ENCODE results near the gene DMXL1. TPM values are rescaled to one million over a fixed set of nuclear protein-coding genes. Genes with fewer than 3 reads are reported as not detected.
A peak's percentile ranks its signal among the peaks of the same experiment; 100 is the strongest.

Gene DMXL1
- total and polyA plus RNA-seq, 2 experiments from 2014 or later, result 12.0 to 32.4 TPM

- Histone ChIP-seq H3K4me2 (ENCODE audit: unreplicated experiment) (no peak overlapping the region), H2AFZ (no peak overlapping the region), H4K20me1 (ENCODE audit: insufficient read depth) (no peaks in the 10 kb centered on the region), H3K4me3 (no peak overlapping the region), H3K9me3 (ENCODE audit: low read depth) (no peaks in the 10 kb centered on the region), H3K27ac (no peak overlapping the region), H3K4me1 (ENCODE audit: insufficient read depth) (peaks cover 31% of the 10 kb centered on the region), H3K36me3 (ENCODE audit: low read depth) (no peaks in the 10 kb centered on the region), H3K27me3 (replicated peaks; ENCODE audit: insufficient read depth) (no peaks in the 10 kb centered on the region), H3K9me2 (ENCODE audit: insufficient read depth) (no peaks in the 10 kb centered on the region), H3K9ac (no peak overlapping the region), H3F3A (ENCODE audit: insufficient read depth) (peaks cover 15% of the 10 kb centered on the region; the same call in 1 of the 2 replicates), H3K79me2 (ENCODE audit: insufficient read depth) (no peaks in the 10 kb centered on the region)
- in situ Hi-C loops (cut with MboI), result no loop called here
- WGBS, 2 experiments (ENCODE audit: low coverage in 1 of 2, low lambda C conversion rate in 2 of 2, missing lambda C conversion rate in 2 of 2), result 45 to 50% methylated on average over 2 of the region's 2 CpGs
- TF ChIP-seq EZH2 (IDR thresholded peaks at IDR 0.05; ENCODE audit: insufficient read depth, poor library complexity, severe bottlenecking) (no peak), EZH2phosphoT487 (IDR thresholded peaks at IDR 0.05; ENCODE audit: insufficient read depth, low read depth) (no peak)
- peak; percentile 47 for DNase-seq
Measured at GRCh38 chr5:119288379-119289033, 217.6 kb downstream of the DMXL1 start.

DNA sequence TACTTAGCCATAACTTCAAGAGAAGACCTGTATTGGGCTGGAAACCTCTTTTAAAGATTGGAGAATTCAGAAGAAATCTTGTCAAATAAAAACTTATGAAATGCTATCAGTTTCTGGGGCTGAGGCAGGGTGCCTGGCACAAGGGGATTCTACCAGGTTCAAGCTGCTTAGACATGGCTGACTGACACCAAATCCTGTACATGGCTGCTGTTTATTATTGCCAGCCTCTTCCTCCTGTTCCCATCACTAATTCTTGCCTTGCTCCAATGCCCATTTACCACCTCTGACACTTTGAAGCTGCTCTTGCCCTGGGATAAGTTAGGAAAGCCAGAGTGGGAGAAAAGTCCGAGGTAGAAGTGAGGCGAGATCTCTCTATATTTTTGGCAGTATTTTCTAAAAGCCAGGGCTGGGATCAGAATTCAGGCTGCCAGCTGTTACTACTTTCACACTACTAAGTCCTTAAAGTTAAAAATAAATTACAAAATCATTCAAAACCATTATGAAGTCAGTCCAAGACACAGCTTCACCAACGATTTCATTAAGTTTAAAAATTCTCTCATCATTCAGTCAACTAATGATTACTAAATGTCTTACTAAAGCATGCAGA is 218.7 kb downstream of the DMXL1 start:
- no peak overlapping the region for H3K27ac ChIP-seq
- in situ Hi-C loops (cut with MboI), result no loop called here
- no peak overlapping the region for H2AFZ ChIP-seq
- H3K79me2 ChIP-seq (ENCODE audit: insufficient read depth), result no peaks in the 10 kb centered on the region
- TF ChIP-seq EZH2 (IDR thresholded peaks at IDR 0.05; ENCODE audit: insufficient read depth, poor library complexity, severe bottlenecking), result no peak
- TF ChIP-seq EZH2phosphoT487 (IDR thresholded peaks at IDR 0.05; ENCODE audit: insufficient read depth, low read depth), result no peak
- H3K4me1 ChIP-seq (ENCODE audit: insufficient read depth), result peaks cover 31% of the 10 kb centered on the region
- H3K9me3 ChIP-seq (ENCODE audit: low read depth), result no peaks in the 10 kb centered on the region
- H3K36me3 ChIP-seq (ENCODE audit: low read depth), result no peaks in the 10 kb centered on the region
- 49 to 55% methylated on average over 3 of the region's 3 CpGs for WGBS, 2 experiments (ENCODE audit: low coverage in 1 of 2, low lambda C conversion rate in 2 of 2, missing lambda C conversion rate in 2 of 2)
- no peak overlapping the region for H3K4me3 ChIP-seq
- no peaks in the 10 kb centered on the region for H4K20me1 ChIP-seq (ENCODE audit: insufficient read depth)
- H3K9ac ChIP-seq, result no peak overlapping the region
- peaks cover 15% of the 10 kb centered on the region; the same call in 1 of the 2 replicates for H3F3A ChIP-seq (ENCODE audit: insufficient read depth)
- no peaks in the 10 kb centered on the region for H3K27me3 ChIP-seq (replicated peaks; ENCODE audit: insufficient read depth)
- H3K4me2 ChIP-seq (ENCODE audit: unreplicated experiment), result no peak overlapping the region
- no peaks in the 10 kb centered on the region for H3K9me2 ChIP-seq (ENCODE audit: insufficient read depth)
- DNase-seq, result no peak

- Histone ChIP-seq H3K9ac (no peak overlapping the region), H3K4me2 (ENCODE audit: unreplicated experiment) (no peak overlapping the region), H4K20me1 (ENCODE audit: insufficient read depth) (no peaks in the 10 kb centered on the region), H3K9me3 (ENCODE audit: low read depth) (no peaks in the 10 kb centered on the region), H3K27me3 (replicated peaks; ENCODE audit: insufficient read depth) (no peaks in the 10 kb centered on the region), H3K4me3 (no peak overlapping the region), H3F3A (ENCODE audit: insufficient read depth) (peaks cover 15% of the 10 kb centered on the region; the same call in 1 of the 2 replicates), H3K4me1 (ENCODE audit: insufficient read depth) (peaks cover 27% of the 10 kb centered on the region), H3K27ac (no peak overlapping the region), H3K79me2 (ENCODE audit: insufficient read depth) (no peaks in the 10 kb centered on the region), H3K36me3 (ENCODE audit: low read depth) (no peaks in the 10 kb centered on the region), H2AFZ (no peak overlapping the region), H3K9me2 (ENCODE audit: insufficient read depth) (no peaks in the 10 kb centered on the region)
- in situ Hi-C loops (cut with MboI), result no loop called here
- 92 to 100% methylated on average over 3 of the region's 3 CpGs for WGBS, 2 experiments (ENCODE audit: low coverage in 1 of 2, low lambda C conversion rate in 2 of 2, missing lambda C conversion rate in 2 of 2)
- DNase-seq, result no peak
- TF ChIP-seq EZH2phosphoT487 (IDR thresholded peaks at IDR 0.05; ENCODE audit: insufficient read depth, low read depth) (no peak), EZH2 (IDR thresholded peaks at IDR 0.05; ENCODE audit: insufficient read depth, poor library complexity, severe bottlenecking) (no peak)
Measured at GRCh38 chr5:119290161-119290569, 219.3 kb downstream of the DMXL1 start.

- no peak for DNase-seq
- Histone ChIP-seq H3K27me3 (replicated peaks; ENCODE audit: insufficient read depth) (no peaks in the 10 kb centered on the region), H3K36me3 (ENCODE audit: low read depth) (no peaks in the 10 kb centered on the region), H3K9me2 (ENCODE audit: insufficient read depth) (no peaks in the 10 kb centered on the region), H2AFZ (no peak overlapping the region), H3K4me2 (ENCODE audit: unreplicated experiment) (no peak overlapping the region), H4K20me1 (ENCODE audit: insufficient read depth) (no peaks in the 10 kb centered on the region), H3K79me2 (ENCODE audit: insufficient read depth) (no peaks in the 10 kb centered on the region), H3K9me3 (ENCODE audit: low read depth) (no peaks in the 10 kb centered on the region), H3K9ac (no peak overlapping the region), H3K4me3 (no peak overlapping the region), H3F3A (ENCODE audit: insufficient read depth) (peaks cover 13% of the 10 kb centered on the region; the same call in 1 of the 2 replicates), H3K27ac (no peak overlapping the region), H3K4me1 (ENCODE audit: insufficient read depth) (peaks cover 23% of the 10 kb centered on the region)
- in situ Hi-C loops (cut with MboI), result no loop called here
- WGBS, 2 experiments (ENCODE audit: low coverage in 1 of 2, low lambda C conversion rate in 2 of 2, missing lambda C conversion rate in 2 of 2), result 92 to 100% methylated on average over 2 of the region's 2 CpGs
- TF ChIP-seq EZH2 (IDR thresholded peaks at IDR 0.05; ENCODE audit: insufficient read depth, poor library complexity, severe bottlenecking) (no peak), EZH2phosphoT487 (IDR thresholded peaks at IDR 0.05; ENCODE audit: insufficient read depth, low read depth) (no peak)
Measured at GRCh38 chr5:119290607-119291006, 219.7 kb downstream of the DMXL1 start.

Measured in GM23248 (cell line).